Measurements from ENCODE around the gene IL15RA.
"Not testable (repeated sequence)": the region's sequence is repeated elsewhere in the genome, so short reads cannot be mapped to it uniquely, and the experiment has no call there.

The IL15RA gene

DNA sequence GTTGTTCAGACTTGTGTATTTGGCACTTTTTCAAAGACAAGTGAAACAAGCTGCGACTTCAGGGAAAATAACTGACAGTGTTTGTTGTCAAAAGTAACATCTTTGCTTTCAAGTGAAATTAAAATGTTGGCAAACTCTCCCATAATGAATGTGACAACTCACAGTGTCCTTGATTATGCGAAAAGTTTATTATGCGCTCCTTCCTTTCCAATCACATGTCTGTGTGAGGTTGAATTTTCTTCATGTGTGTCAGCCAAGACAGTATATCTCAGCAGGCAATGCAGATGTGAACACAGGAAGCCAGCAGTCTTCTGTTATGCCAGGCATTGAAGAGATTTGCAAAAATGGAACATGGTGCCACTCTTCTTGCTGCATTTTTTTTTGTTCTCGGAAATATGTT lies 58.6 kb downstream of the IL15RA start:
- no peak for DNase-seq (ENCODE audit: low read depth)
- no peak overlapping the region for H3K4me3 ChIP-seq (replicated peaks; ENCODE audit: low read depth, low read length)
- TF ChIP-seq, protein P1, sequence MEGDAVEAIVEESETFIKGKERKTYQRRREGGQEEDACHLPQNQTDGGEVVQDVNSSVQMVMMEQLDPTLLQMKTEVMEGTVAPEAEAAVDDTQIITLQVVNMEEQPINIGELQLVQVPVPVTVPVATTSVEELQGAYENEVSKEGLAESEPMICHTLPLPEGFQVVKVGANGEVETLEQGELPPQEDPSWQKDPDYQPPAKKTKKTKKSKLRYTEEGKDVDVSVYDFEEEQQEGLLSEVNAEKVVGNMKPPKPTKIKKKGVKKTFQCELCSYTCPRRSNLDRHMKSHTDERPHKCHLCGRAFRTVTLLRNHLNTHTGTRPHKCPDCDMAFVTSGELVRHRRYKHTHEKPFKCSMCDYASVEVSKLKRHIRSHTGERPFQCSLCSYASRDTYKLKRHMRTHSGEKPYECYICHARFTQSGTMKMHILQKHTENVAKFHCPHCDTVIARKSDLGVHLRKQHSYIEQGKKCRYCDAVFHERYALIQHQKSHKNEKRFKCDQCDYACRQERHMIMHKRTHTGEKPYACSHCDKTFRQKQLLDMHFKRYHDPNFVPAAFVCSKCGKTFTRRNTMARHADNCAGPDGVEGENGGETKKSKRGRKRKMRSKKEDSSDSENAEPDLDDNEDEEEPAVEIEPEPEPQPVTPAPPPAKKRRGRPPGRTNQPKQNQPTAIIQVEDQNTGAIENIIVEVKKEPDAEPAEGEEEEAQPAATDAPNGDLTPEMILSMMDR (IDR thresholded peaks at IDR 0.05; ENCODE audit: low read length, missing control alignments), result no peak

DNA sequence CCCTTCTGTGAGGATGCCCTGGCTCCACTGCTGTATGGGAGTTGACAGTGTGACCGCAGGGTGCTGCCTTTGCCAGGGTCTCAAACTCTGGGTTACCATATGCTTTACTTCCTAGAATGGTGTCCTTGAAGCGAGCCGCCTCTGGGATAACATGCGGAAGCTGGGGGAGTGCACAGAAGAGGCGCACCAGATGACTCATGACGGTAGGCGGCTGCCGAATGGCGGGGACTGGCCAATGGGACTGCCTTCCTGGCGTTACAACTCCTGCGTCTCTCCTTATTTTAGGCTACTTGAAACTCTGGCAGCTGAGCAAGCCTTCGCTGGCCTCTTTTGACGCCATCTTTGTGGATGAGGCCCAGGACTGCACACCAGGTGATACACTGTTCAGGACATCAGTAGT lies 60.0 kb downstream of the IL15RA start:
- DNase-seq (ENCODE audit: low read depth), result no peak
- TF ChIP-seq, protein P1 (IDR thresholded peaks at IDR 0.05; ENCODE audit: low read length, missing control alignments), result no peak
- H3K4me3 ChIP-seq (replicated peaks; ENCODE audit: low read depth, low read length), result no peak overlapping the region

DNA sequence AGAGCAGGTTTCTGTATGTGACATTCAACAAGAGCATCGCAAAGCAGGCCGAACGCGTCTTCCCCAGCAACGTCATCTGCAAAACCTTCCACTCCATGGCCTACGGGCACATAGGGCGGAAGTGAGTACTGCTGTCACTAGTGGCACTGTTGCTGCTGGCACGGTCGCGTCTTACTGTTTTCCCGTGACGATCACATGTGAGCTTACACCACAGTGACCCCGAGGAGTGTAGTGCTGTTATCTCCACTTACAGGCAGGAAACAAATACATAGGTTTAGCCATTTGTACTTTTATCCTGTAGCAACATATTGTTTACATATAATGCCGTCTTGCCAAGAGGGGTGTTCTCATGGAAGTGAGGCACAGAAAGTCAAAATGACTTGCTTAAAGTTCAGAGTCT lies 61.9 kb downstream of the IL15RA start:
- no peak for DNase-seq (ENCODE audit: low read depth)
- TF ChIP-seq, protein P1 (IDR thresholded peaks at IDR 0.05; ENCODE audit: low read length, missing control alignments), result no peak
- H3K4me3 ChIP-seq (replicated peaks; ENCODE audit: low read depth, low read length), result no peak overlapping the region

DNA sequence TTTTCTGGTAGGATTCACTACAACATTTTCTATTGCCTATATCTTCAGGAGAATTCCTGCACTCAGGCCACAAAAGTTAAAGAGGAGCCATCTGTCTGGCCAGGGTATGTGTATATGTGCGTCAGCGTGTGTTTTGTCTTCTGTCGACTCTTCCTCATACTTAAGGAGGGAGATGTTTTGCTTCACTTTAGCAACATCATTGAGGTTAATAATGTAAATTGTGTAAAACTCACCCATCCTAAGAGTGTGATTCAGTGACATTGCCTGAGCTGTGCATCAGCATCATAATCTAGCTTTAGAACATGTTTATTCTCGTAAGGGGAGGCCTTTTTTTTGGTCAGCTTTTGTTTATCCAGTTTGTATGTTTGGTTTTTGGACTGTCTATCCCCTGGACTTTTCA lies 63.6 kb downstream of the IL15RA start:
- no peak for DNase-seq (ENCODE audit: low read depth)
- H3K4me3 ChIP-seq (replicated peaks; ENCODE audit: low read depth, low read length), result no peak overlapping the region
- TF ChIP-seq, protein P1 (IDR thresholded peaks at IDR 0.05; ENCODE audit: low read length, missing control alignments), result no peak

DNA sequence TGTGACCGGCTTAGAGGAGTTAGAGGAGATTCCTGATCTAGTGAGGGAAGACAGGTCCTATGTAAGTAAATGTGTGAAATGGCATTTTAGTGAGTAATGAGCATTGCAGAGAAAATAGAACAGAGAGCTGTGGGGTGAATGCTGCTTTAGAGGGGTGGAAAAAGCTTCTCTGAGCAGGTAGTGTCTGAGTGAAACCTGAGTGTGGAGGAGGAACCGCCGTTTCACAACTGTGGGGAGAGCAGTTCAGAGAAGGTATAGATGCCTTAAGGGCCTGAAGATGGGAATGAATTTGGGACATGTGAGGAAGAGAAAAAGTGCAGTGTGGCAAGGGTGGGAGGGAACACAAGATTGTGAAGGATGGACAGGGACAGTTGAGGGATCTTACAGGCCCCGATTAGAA lies 65.7 kb downstream of the IL15RA start:
- TF ChIP-seq, protein P1 (IDR thresholded peaks at IDR 0.05; ENCODE audit: low read length, missing control alignments), result no peak
- H3K4me3 ChIP-seq (replicated peaks; ENCODE audit: low read depth, low read length), result no peak overlapping the region
- DNase-seq (ENCODE audit: low read depth), result no peak

DNA sequence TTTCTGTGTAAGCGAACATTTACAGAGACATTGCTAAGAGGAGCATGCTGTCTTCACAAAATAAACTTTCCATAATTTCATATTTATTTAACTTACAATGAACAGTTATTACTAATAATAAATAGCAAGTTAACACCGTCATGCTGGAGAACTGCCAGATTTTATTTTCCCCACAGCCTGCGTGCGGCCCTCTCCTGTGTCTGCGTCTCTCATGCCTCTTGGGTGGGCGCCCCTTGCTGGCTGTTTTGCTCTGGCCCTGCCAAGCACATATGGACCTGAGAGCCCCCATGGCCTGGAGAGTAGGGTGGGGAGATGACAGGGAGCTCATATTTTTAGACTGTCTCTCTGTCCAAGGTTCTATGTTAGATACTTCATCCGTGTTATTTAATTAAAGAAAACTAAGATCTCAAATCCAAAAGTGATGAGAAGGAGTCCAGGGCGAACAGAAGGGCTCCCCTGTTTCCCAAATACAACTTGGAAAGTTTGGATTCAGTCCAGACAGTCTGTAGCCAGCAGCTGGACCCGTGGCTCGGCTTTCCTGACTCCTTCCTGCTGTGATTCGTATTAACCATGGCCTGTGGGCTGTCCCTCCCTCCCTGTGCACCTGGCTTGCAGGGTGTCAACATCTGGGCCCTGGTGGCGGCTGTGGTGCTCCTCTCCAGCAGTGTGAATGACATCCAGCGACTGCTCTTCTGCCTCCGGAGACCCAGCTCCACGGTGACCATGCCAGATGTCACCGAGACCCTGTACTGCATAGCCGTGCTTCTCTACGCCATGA lies 66.8 kb downstream of the IL15RA start:
- DNase-seq (ENCODE audit: low read depth), result no peak
- TF ChIP-seq, protein P1 (IDR thresholded peaks at IDR 0.05; ENCODE audit: low read length, missing control alignments), result no peak
- H3K4me3 ChIP-seq (replicated peaks; ENCODE audit: low read depth, low read length), result no peak overlapping the region

DNA sequence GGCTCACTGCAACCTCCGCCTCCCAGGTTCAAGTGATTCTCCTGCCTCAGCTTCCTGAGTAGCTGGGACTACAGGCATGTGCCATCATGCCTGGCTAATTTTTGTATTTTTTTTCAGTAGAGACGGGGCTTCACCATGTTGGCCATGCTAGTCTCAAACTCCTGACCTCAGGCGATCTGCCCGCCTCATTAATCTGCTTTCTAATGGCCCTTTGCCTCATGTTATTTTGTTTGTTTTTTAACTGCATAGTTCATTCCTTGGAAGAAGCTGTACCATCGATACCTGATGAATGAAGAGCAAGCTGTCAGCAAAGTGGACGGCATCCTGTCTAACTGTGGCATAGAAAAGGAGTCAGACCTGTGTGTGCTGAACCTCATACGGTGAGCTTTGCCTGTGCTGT lies 68.7 kb downstream of the IL15RA start:
- not testable (repeated sequence) for DNase-seq (ENCODE audit: low read depth)

More for the DNA sequence above, 68.7 kb downstream of the IL15RA start:
- H3K4me3 ChIP-seq (replicated peaks; ENCODE audit: low read depth, low read length), result not testable (repeated sequence)
